ENCODE results near the gene MACROD1.
A peak's percentile ranks its signal among the peaks of the same experiment; 100 is the strongest.
"Not testable (repeated sequence)": the region's sequence is repeated elsewhere in the genome, so short reads cannot be mapped to it uniquely, and the experiment has no call there.

MACROD1 gene

GRCh38 chr11:64057890-64058289, 108.0 kb downstream of the MACROD1 start:
- Histone ChIP-seq H3K4me3 (ENCODE audit: low read depth, low read length) (no peak overlapping the region), H3K4me1 (ENCODE audit: control insufficient read depth, insufficient read depth, low read length) (peaks cover 16% of the 10 kb centered on the region), H3K27me3 (ENCODE audit: control insufficient read depth, insufficient read depth, low read length) (peaks cover 81% of the 10 kb centered on the region)

DNA sequence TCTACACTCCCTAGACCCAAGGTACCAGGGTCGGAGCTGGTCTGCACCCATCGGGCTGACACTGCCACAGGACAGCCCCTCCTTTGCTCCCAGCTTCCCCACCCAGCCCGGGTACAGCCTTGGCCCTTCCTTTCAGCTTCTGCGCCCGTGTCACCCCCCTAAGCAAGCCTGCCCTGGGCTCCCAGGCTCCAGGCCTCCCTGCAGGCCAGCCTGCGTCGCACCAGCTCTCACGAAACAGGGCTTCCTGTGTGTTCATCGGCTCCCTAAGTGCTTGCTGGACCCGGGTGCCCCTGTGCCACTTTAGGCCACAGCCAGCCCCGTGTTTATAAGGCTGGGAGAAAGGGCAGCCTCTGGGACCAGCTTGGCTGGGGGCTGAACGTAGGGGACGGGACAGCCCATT, 109.1 kb downstream of the MACROD1 start:
- H3K4me1 ChIP-seq (ENCODE audit: control insufficient read depth, insufficient read depth, low read length) = peaks cover 22% of the 10 kb centered on the region
- no peaks in the 10 kb centered on the region for H3K9me3 ChIP-seq (ENCODE audit: control insufficient read depth, insufficient read depth, low read length)
- no peak overlapping the region for H3K4me3 ChIP-seq (ENCODE audit: low read depth, low read length)
- no peaks in the 10 kb centered on the region for H3K36me3 ChIP-seq (ENCODE audit: control insufficient read depth, insufficient read depth, low read length)
- H3K9ac ChIP-seq (ENCODE audit: low read depth, low read length) = no peak overlapping the region
- H3K27me3 ChIP-seq (ENCODE audit: control insufficient read depth, insufficient read depth, low read length) = peaks cover 71% of the 10 kb centered on the region
- no peak overlapping the region for H3K27ac ChIP-seq (ENCODE audit: low read depth, low read length)

More at GRCh38 chr11:64057890-64058289, 108.0 kb downstream of the MACROD1 start:
- Histone ChIP-seq H3K9ac (ENCODE audit: low read depth, low read length) (no peak overlapping the region), H3K27ac (ENCODE audit: low read depth, low read length) (no peak overlapping the region), H3K36me3 (ENCODE audit: control insufficient read depth, insufficient read depth, low read length) (no peaks in the 10 kb centered on the region), H3K9me3 (ENCODE audit: control insufficient read depth, insufficient read depth, low read length) (no peaks in the 10 kb centered on the region)

DNA sequence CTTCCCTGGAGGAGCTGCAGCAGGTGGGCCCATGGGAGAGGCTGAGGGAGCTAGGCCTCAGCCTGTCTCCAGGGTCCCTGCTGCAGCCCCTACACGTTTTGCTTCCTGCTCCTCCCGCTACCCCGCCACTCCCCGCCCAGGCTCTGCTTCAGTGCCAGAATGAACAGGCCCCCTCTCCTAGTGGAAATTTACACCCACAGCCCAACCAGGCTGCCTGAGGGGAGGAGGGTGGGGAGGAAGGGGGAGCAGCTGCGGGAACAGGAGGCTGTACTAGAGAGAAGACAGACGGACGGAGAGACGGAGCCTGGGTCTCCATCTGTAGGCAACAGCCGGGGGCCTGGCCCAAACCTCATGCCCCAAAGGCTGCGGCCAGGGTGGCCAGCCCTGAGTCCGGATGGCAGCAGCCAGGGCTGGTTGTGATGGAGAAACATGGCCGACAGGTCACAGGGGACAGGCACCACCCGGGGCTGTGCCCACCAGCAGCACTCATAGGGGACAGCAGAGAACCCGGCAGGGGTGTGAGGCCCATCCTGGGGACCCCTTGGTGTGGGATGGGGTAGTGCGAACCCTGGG, 109.6 kb downstream of the MACROD1 start:
- H3K36me3 ChIP-seq (ENCODE audit: control insufficient read depth, insufficient read depth, low read length) = no peaks in the 10 kb centered on the region
- no peak overlapping the region for H3K9ac ChIP-seq (ENCODE audit: low read depth, low read length)
- H3K4me1 ChIP-seq (ENCODE audit: control insufficient read depth, insufficient read depth, low read length) = peaks cover 22% of the 10 kb centered on the region
- no peaks in the 10 kb centered on the region for H3K9me3 ChIP-seq (ENCODE audit: control insufficient read depth, insufficient read depth, low read length)
- no peak overlapping the region for H3K27ac ChIP-seq (ENCODE audit: low read depth, low read length)
- peaks cover 65% of the 10 kb centered on the region for H3K27me3 ChIP-seq (ENCODE audit: control insufficient read depth, insufficient read depth, low read length)
- no peak overlapping the region for H3K4me3 ChIP-seq (ENCODE audit: low read depth, low read length)

GRCh38 chr11:64055077-64055476, 110.8 kb downstream of the MACROD1 start:
- H3K36me3 ChIP-seq (ENCODE audit: control insufficient read depth, insufficient read depth, low read length) = no peaks in the 10 kb centered on the region
- no peak overlapping the region for H3K9ac ChIP-seq (ENCODE audit: low read depth, low read length)
- no peaks in the 10 kb centered on the region for H3K9me3 ChIP-seq (ENCODE audit: control insufficient read depth, insufficient read depth, low read length)
- no peak overlapping the region for H3K27ac ChIP-seq (ENCODE audit: low read depth, low read length)
- H3K27me3 ChIP-seq (ENCODE audit: control insufficient read depth, insufficient read depth, low read length) = peaks cover 59% of the 10 kb centered on the region
- H3K4me1 ChIP-seq (ENCODE audit: control insufficient read depth, insufficient read depth, low read length) = peaks cover 22% of the 10 kb centered on the region
- H3K4me3 ChIP-seq (ENCODE audit: low read depth, low read length) = no peak overlapping the region

DNA sequence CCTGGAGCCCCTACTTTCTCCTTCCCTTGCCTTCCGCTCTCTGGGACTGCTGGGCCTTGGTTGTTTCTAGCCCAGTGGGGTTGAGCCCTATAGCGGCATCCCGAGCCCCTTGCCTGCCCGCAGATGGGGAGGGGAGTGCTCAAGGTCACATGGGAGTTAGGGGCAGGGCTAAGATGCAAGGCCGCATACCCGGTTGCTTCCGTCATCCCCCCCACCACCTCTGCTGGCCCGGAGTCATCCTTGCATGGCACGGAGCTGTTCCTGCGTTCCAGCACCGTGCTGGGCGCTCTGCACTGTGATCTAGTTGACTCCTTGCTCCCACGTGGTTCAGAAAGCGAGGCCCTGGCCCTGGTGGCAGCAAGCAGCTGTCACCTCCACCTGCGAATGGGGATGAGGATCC, 112.2 kb downstream of the MACROD1 start:
- Histone ChIP-seq H3K27ac (ENCODE audit: low read depth, low read length) (peak overlapping the region; percentile 40), H3K27me3 (ENCODE audit: control insufficient read depth, insufficient read depth, low read length) (peaks cover 58% of the 10 kb centered on the region), H3K4me3 (ENCODE audit: low read depth, low read length) (no peak overlapping the region), H3K9me3 (ENCODE audit: control insufficient read depth, insufficient read depth, low read length) (no peaks in the 10 kb centered on the region), H3K9ac (ENCODE audit: low read depth, low read length) (no peak overlapping the region), H3K36me3 (ENCODE audit: control insufficient read depth, insufficient read depth, low read length) (no peaks in the 10 kb centered on the region), H3K4me1 (ENCODE audit: control insufficient read depth, insufficient read depth, low read length) (peaks cover 22% of the 10 kb centered on the region)

DNA sequence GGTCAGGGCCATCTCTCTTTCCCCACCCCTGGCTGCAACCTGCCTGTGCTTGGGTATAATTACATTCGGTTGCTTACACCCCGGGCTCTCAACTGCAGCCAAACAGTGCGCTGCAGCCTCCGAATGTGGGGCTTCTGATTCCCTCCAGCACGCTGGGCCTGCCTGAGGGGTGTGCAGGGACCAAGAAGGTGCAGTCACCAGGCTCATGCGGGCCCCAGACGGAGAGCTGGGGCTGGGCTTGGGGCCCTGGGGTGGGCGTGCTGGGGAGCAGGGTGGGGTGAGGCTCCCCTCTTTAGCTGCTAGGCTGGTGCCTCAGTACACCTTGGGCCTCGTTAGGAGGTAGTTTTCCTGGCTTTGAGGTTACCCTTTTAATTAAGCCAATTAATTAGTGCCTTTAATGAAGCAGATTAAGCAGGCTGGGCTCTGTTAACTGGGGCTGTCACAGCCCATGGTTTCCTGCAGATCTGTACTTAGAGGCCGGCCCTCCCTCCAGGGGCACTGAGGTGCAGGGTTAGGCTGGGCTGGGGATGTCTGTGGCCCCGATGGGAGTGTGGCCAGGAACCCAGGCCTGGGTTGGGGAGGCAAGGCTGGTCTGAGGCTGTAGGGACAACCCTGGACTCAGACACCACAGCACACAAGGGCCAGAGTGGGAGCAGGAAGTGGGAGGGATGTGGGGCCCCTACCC, 112.8 kb downstream of the MACROD1 start:
- Histone ChIP-seq H3K36me3 (ENCODE audit: control insufficient read depth, insufficient read depth, low read length) (no peaks in the 10 kb centered on the region), H3K9me3 (ENCODE audit: control insufficient read depth, insufficient read depth, low read length) (no peaks in the 10 kb centered on the region), H3K4me1 (ENCODE audit: control insufficient read depth, insufficient read depth, low read length) (peaks cover 22% of the 10 kb centered on the region), H3K9ac (ENCODE audit: low read depth, low read length) (no peak overlapping the region), H3K27ac (ENCODE audit: low read depth, low read length) (peak overlapping the region; percentile 10), H3K27me3 (ENCODE audit: control insufficient read depth, insufficient read depth, low read length) (peaks cover 52% of the 10 kb centered on the region), H3K4me3 (ENCODE audit: low read depth, low read length) (no peak overlapping the region)

- Histone ChIP-seq H3K4me1 (ENCODE audit: control insufficient read depth, insufficient read depth, low read length) (peaks cover 22% of the 10 kb centered on the region), H3K27ac (ENCODE audit: low read depth, low read length) (peak overlapping the region; percentile 28), H3K9me3 (ENCODE audit: control insufficient read depth, insufficient read depth, low read length) (no peaks in the 10 kb centered on the region), H3K4me3 (ENCODE audit: low read depth, low read length) (no peak overlapping the region), H3K27me3 (ENCODE audit: control insufficient read depth, insufficient read depth, low read length) (peaks cover 45% of the 10 kb centered on the region), H3K36me3 (ENCODE audit: control insufficient read depth, insufficient read depth, low read length) (no peaks in the 10 kb centered on the region), H3K9ac (ENCODE audit: low read depth, low read length) (no peak overlapping the region)
These were observed 113.5 kb downstream of the MACROD1 start for GRCh38 chr11:64052436-64052835.

DNA sequence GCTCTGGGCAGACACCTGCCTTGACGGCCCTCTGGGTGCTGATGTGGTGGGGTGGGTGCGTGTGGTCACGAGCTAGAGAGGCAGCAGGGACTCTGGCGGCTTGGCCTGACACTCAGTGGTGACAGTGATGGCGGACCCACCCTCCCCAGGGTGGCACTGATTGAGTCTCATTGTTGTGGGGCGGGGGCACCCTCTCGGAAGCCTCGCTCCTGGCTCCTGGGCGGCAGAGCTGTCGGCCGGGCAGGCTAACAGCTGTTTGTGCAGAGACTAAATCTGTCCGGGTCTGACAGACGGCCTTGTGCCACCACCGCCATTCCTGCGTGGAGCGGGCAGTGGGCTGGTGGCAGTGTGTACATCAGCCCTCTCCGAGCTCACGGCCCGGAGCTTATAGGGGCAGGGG, 114.6 kb downstream of the MACROD1 start:
- H3K4me3 ChIP-seq (ENCODE audit: low read depth, low read length) = no peak overlapping the region
- no peaks in the 10 kb centered on the region for H3K36me3 ChIP-seq (ENCODE audit: control insufficient read depth, insufficient read depth, low read length)
- no peak overlapping the region for H3K9ac ChIP-seq (ENCODE audit: low read depth, low read length)
- peaks cover 48% of the 10 kb centered on the region for H3K27me3 ChIP-seq (ENCODE audit: control insufficient read depth, insufficient read depth, low read length)
- H3K4me1 ChIP-seq (ENCODE audit: control insufficient read depth, insufficient read depth, low read length) = peaks cover 22% of the 10 kb centered on the region
- H3K9me3 ChIP-seq (ENCODE audit: control insufficient read depth, insufficient read depth, low read length) = no peaks in the 10 kb centered on the region
- no peak overlapping the region for H3K27ac ChIP-seq (ENCODE audit: low read depth, low read length)

- Histone ChIP-seq H3K27ac (ENCODE audit: low read depth, low read length) (no peak overlapping the region), H3K4me1 (ENCODE audit: control insufficient read depth, insufficient read depth, low read length) (peaks cover 21% of the 10 kb centered on the region), H3K9ac (ENCODE audit: low read depth, low read length) (no peak overlapping the region), H3K4me3 (ENCODE audit: low read depth, low read length) (no peak overlapping the region), H3K27me3 (ENCODE audit: control insufficient read depth, insufficient read depth, low read length) (peaks cover 43% of the 10 kb centered on the region), H3K9me3 (ENCODE audit: control insufficient read depth, insufficient read depth, low read length) (no peaks in the 10 kb centered on the region), H3K36me3 (ENCODE audit: control insufficient read depth, insufficient read depth, low read length) (no peaks in the 10 kb centered on the region)
These were observed 116.4 kb downstream of the MACROD1 start for GRCh38 chr11:64049509-64049908.

DNA sequence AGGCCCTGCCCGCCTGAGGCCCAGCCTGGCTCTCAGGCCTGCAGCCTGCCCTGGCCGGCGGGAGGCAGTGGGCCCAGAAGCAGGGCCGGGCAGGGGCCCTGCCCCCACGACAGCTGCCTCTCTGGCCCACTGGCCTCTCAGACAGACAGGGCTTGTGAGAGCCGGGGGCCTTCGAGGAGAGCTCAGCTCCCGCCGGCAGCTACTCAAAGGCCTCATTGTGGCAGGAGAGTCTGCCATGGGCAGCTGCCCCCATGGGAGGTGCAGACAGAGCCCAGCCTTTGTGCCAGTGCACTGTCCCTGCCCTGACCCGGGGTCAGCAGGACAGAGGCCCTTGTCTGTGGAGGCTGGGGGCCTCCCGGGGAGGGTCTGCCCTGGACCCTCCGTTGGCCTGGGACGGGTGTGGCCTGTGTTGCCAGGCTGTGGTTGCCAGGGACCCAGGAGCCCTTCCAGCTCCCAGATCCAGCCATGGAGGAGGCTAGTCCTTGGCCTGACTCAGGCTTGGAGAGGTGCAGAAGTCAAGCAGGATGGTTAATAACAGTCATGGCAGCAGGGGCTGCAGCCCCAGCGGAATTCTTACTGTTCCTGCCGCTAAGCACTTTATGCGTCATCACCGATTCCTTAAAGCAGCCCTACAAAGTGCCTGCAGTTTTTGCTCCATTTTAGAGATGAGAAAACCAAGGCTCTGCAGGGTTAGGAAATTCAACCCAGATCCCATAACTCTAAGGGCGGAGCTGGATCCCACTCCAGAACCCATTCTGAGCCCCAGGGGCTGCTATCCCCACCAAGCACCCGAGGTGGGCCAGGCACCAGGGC, 117.7 kb downstream of the MACROD1 start:
- Histone ChIP-seq H3K9me3 (ENCODE audit: control insufficient read depth, insufficient read depth, low read length) (no peaks in the 10 kb centered on the region), H3K9ac (ENCODE audit: low read depth, low read length) (no peak overlapping the region), H3K4me1 (ENCODE audit: control insufficient read depth, insufficient read depth, low read length) (peaks cover 9% of the 10 kb centered on the region), H3K36me3 (ENCODE audit: control insufficient read depth, insufficient read depth, low read length) (no peaks in the 10 kb centered on the region), H3K27me3 (ENCODE audit: control insufficient read depth, insufficient read depth, low read length) (peaks cover 51% of the 10 kb centered on the region), H3K4me3 (ENCODE audit: low read depth, low read length) (no peak overlapping the region), H3K27ac (ENCODE audit: low read depth, low read length) (no peak overlapping the region)

DNA sequence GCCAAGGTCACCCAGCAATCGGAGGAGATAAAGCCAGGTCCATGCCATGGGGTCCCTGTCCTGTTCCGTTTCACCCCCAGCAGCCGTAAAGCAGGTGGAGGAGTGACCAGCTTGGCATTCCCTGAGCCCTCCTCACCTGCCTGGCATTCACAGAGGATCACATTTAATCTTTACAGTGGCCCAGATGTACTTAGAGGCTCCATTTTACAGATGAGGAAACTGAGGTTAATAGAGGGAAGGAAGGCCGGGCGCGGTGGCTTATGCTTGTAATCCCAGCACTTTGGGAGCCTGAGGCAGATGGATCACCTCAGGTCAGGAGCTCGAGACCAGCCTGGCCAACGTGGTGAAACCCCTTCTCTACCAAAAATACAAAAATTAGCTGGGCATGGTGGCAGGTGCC, 118.5 kb downstream of the MACROD1 start:
- H3K4me3 ChIP-seq (ENCODE audit: low read depth, low read length); H3K36me3 ChIP-seq (ENCODE audit: control insufficient read depth, insufficient read depth, low read length); H3K27ac ChIP-seq (ENCODE audit: low read depth, low read length); H3K9me3 ChIP-seq (ENCODE audit: control insufficient read depth, insufficient read depth, low read length); H3K9ac ChIP-seq (ENCODE audit: low read depth, low read length); H3K4me1 ChIP-seq (ENCODE audit: control insufficient read depth, insufficient read depth, low read length): not testable (repeated sequence)
- H3K27me3 ChIP-seq (ENCODE audit: control insufficient read depth, insufficient read depth, low read length) = peaks cover 59% of the 10 kb centered on the region
